Ectodermal cell (in vitro differentiated cells): ENCODE measurements around the gene ANKRD6.
"Not testable (repeated sequence)": the region's sequence is repeated elsewhere in the genome, so short reads cannot be mapped to it uniquely, and the experiment has no call there.

Experiments
- H3K27ac ChIP-seq: 2 replicates; pipeline ENCODE4 v1.7.0; 2013; ENCODE audit warnings: mild to moderate bottlenecking, low read depth, low read length; ENCODE audit not compliant: insufficient read depth, poor library complexity, severe bottlenecking
- H3K27me3 ChIP-seq: 2 replicates; pipeline ENCODE4 v1.7.0; 2013; ENCODE audit warnings: mild to moderate bottlenecking, low read length; ENCODE audit not compliant: insufficient read depth, control insufficient read depth, poor library complexity, severe bottlenecking
- H3K36me3 ChIP-seq: one replicate; pipeline ENCODE4 v1.7.0; 2013; ENCODE audit warnings: low read length; ENCODE audit not compliant: control insufficient read depth, insufficient read depth
- H3K4me1 ChIP-seq: one replicate; pipeline ENCODE4 v1.7.0; 2013; ENCODE audit warnings: low read length; ENCODE audit not compliant: control insufficient read depth, insufficient read depth
- H3K4me3 ChIP-seq: 2 replicates; pipeline ENCODE4 v1.7.0; 2013; ENCODE audit warnings: low read depth, low read length, control low read depth; ENCODE audit not compliant: insufficient read depth
- H3K9me3 ChIP-seq: 2 replicates; pipeline ENCODE4 v1.7.0; 2013; ENCODE audit warnings: mild to moderate bottlenecking, low read length, moderate library complexity; ENCODE audit not compliant: control insufficient read depth
- WGBS, 2 experiments: methylation state at CpG; one replicate each; pipeline ENCODE4 v1.1.7; 2013; ENCODE audit warnings: missing lambda C conversion rate in 2 of 2; 5-methylcytosine and 5-hydroxymethylcytosine counted together

ANKRD6 gene

GRCh38 chr6:89636412-89636811, 203.5 kb downstream of the ANKRD6 start:
- H3K9me3 ChIP-seq, H3K36me3 ChIP-seq, H3K27ac ChIP-seq, H3K4me1 ChIP-seq, H3K4me3 ChIP-seq, H3K27me3 ChIP-seq: not testable (repeated sequence)
- WGBS, 2 experiments, result 91% methylated on average over 3 of the region's 3 CpGs

- no peaks in the 10 kb centered on the region for H3K9me3 ChIP-seq
- H3K36me3 ChIP-seq, result peaks cover 8% of the 10 kb centered on the region
- no peaks in the 10 kb centered on the region for H3K27me3 ChIP-seq
- H3K27ac ChIP-seq, result no peak overlapping the region
- 29 to 31% methylated on average over 7 of the region's 7 CpGs for WGBS, 2 experiments
- peak overlapping the region; percentile 82 for H3K4me3 ChIP-seq
- H3K4me1 ChIP-seq, result peaks cover 4% of the 10 kb centered on the region
Observed at GRCh38 chr6:89637960-89638319, 205.0 kb downstream of the ANKRD6 start.

GRCh38 chr6:89638320-89639195, 205.6 kb downstream of the ANKRD6 start, which contains the start of gene LYRM2:
Gene LYRM2 (minus strand): TSS chr6:89638747. CDS start chr6:89638716, 31 bp downstream.
- 2% methylated on average over 58 of the region's 58 CpGs for WGBS, 2 experiments
- peaks cover 8% of the 10 kb centered on the region for H3K36me3 ChIP-seq
- peak within 1 kb of the TSS; percentile 82 for H3K4me3 ChIP-seq
- peaks cover 4% of the 10 kb centered on the region for H3K4me1 ChIP-seq
- H3K9me3 ChIP-seq, result no peaks in the 10 kb centered on the region
- H3K27ac ChIP-seq, result peak within 1 kb of the TSS; percentile 67
- H3K27me3 ChIP-seq, result no peaks in the 10 kb centered on the region

- H3K27ac ChIP-seq, result no peak overlapping the region
- peaks cover 8% of the 10 kb centered on the region for H3K36me3 ChIP-seq
- 96 to 99% methylated on average over 4 of the region's 4 CpGs for WGBS, 2 experiments
- no peak overlapping the region for H3K4me3 ChIP-seq
- H3K9me3 ChIP-seq, result no peaks in the 10 kb centered on the region
- H3K27me3 ChIP-seq, result no peaks in the 10 kb centered on the region
- peaks cover 4% of the 10 kb centered on the region for H3K4me1 ChIP-seq
Observed at GRCh38 chr6:89640804-89641203, 207.9 kb downstream of the ANKRD6 start.

DNA sequence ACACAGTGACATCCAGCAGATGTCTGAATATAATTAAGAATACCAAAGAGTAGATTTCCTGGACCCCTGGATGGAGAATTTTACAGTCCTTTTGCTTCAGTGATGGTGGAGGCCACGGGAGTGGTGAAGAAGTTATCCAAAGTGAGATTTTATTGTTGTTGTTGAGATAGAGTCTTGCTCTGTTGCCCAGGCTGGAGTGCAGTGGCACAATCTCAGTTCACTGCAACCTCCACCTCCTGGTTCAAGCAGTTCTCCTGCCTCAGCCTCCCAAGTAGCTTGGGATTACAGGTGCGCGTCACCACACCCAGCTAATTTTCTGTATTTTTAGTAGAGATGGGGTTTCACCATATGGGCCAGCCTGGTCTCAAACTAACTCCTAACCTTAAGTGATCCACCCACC, 208.6 kb downstream of the ANKRD6 start:
- H3K36me3 ChIP-seq, result peaks cover 11% of the 10 kb centered on the region
- WGBS, 2 experiments, result 89 to 93% methylated on average over 3 of the region's 3 CpGs
- not testable (repeated sequence) for H3K27me3 ChIP-seq, H3K9me3 ChIP-seq, H3K27ac ChIP-seq, H3K4me3 ChIP-seq, H3K4me1 ChIP-seq

DNA sequence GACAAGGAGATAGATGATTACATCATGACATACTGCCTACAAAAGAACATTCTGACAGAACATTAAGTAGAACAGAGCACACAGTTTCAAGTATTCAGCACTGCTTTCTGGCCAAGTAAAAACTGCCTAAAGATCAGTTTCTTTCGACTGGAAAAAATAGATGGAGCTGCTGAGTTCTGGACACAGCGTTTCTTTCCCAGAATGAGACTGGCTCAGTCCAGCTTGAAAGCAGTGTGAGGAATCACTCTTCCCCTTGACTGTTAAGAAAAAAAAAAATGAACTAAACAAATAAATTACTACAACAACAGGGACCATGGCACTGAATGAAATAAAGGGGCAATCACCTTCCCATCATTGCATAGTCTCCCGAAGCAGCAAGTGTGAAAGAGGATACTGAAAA, 210.0 kb downstream of the ANKRD6 start:
- Histone ChIP-seq H3K36me3 (peaks cover 21% of the 10 kb centered on the region), H3K4me3 (no peak overlapping the region), H3K27me3 (no peaks in the 10 kb centered on the region), H3K9me3 (no peaks in the 10 kb centered on the region), H3K4me1 (peaks cover 4% of the 10 kb centered on the region), H3K27ac (peak overlapping the region; percentile 27)
- 74 to 77% methylated on average over 3 of the region's 3 CpGs for WGBS, 2 experiments

- Histone ChIP-seq H3K4me1 (peaks cover 4% of the 10 kb centered on the region), H3K27ac (peak overlapping the region; percentile 27), H3K36me3 (peaks cover 24% of the 10 kb centered on the region), H3K9me3 (no peaks in the 10 kb centered on the region), H3K27me3 (no peaks in the 10 kb centered on the region), H3K4me3 (no peak overlapping the region)
- 64 to 73% methylated on average over 3 of the region's 3 CpGs for WGBS, 2 experiments
Observed at GRCh38 chr6:89643406-89643805, 210.5 kb downstream of the ANKRD6 start.

GRCh38 chr6:89644864-89645263, 211.9 kb downstream of the ANKRD6 start:
- Histone ChIP-seq H3K4me3 (no peak overlapping the region), H3K27me3 (no peaks in the 10 kb centered on the region), H3K4me1 (no peaks in the 10 kb centered on the region), H3K27ac (no peak overlapping the region), H3K9me3 (no peaks in the 10 kb centered on the region), H3K36me3 (peaks cover 24% of the 10 kb centered on the region)
- WGBS, 2 experiments, result 92 to 96% methylated on average over 4 of the region's 4 CpGs

DNA sequence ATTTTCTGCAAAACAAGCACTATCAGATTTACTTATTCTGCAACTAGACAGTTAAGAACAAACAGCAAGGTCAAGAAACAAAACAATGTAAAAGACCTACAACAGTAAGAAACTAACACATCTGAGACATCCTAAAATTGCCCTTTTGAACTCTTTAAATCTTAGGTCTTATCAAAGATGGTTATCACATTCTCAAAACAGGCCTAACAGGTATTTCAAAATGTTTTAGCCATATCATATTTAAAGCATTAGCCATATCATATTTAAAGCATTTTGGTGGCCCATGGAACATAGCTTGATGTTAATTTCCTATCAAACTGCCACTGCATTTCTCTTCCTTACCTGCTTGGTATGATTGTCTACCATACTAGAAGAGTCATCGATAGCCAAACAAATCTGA, 216.7 kb downstream of the ANKRD6 start:
- H3K4me3 ChIP-seq, result no peak overlapping the region
- 97 to 100% methylated on average over 1 of the region's 1 CpG for WGBS, 2 experiments
- no peaks in the 10 kb centered on the region for H3K27me3 ChIP-seq
- H3K9me3 ChIP-seq, result no peaks in the 10 kb centered on the region
- H3K27ac ChIP-seq, result no peak overlapping the region
- H3K36me3 ChIP-seq, result peaks cover 32% of the 10 kb centered on the region
- H3K4me1 ChIP-seq, result no peaks in the 10 kb centered on the region

- H3K36me3 ChIP-seq, result peaks cover 34% of the 10 kb centered on the region
Observed at GRCh38 chr6:89650579-89650978, 217.6 kb downstream of the ANKRD6 start.

More at GRCh38 chr6:89650579-89650978, 217.6 kb downstream of the ANKRD6 start:
- WGBS, 2 experiments, result 89 to 93% methylated on average over 8 of the region's 8 CpGs
- Histone ChIP-seq H3K9me3 (no peaks in the 10 kb centered on the region), H3K4me3 (no peak overlapping the region), H3K27me3 (no peaks in the 10 kb centered on the region), H3K27ac (no peak overlapping the region), H3K4me1 (no peaks in the 10 kb centered on the region)
